OCI-M1 (cell line): Measurements from ENCODE around the gene LHX3.
A peak's percentile ranks its signal among the peaks of the same experiment; 100 is the strongest.

Source experiments
- DNase-seq: peaks from one replicate; lab custom pipeline; 2025; lab: John Stamatoyannopoulos, UW

LHX3 gene

DNA sequence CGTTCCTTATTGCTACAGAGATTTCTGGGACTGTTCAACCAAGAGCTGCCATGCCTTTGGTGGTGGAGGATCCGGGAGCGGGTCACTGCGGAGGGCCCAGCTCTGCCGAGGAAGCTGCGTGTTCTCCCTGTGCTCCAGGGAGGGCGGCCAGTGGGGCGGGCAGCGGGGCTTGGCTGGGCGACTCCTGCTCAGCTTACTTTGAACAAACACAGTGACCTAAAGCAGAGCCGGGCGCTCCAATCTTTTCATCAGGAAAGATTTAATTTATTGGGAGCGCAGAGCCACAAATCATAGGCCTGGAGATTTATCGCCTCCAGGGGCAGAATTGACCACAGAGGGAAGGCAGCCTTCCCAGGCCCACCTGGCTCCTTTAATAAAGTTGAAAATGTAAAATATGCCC is 27.7 kb downstream of the LHX3 start:
- DNase-seq = no peak

DNA sequence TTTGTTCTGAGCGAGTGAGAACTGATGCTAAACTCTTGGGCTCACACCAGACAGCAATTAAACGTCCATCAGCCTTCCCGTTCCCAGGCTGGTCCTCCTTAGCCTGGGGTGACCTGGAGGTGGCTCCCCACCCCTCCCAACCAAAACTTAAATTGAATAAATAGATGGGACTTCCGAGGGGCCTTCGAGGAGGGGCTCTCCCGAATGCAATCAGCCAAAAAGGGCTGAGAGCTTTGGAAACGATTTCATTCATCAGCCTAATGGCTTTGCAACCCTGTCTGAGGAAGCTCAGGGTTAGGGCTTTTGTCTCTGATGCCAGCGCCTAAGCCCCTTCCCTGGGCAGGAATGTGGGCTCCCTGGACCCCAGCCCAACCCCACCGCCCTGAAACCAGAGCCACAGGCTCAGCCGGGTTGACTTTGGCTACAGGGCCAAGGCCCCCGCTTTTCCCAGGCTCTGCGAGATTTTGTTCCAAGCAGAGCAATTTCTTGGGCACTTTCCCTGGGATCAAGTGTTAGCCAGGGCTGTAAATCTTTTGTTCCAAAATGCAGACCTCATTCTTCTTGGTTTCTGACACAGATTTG is 29.2 kb downstream of the LHX3 start:
- DNase-seq = no peak

DNA sequence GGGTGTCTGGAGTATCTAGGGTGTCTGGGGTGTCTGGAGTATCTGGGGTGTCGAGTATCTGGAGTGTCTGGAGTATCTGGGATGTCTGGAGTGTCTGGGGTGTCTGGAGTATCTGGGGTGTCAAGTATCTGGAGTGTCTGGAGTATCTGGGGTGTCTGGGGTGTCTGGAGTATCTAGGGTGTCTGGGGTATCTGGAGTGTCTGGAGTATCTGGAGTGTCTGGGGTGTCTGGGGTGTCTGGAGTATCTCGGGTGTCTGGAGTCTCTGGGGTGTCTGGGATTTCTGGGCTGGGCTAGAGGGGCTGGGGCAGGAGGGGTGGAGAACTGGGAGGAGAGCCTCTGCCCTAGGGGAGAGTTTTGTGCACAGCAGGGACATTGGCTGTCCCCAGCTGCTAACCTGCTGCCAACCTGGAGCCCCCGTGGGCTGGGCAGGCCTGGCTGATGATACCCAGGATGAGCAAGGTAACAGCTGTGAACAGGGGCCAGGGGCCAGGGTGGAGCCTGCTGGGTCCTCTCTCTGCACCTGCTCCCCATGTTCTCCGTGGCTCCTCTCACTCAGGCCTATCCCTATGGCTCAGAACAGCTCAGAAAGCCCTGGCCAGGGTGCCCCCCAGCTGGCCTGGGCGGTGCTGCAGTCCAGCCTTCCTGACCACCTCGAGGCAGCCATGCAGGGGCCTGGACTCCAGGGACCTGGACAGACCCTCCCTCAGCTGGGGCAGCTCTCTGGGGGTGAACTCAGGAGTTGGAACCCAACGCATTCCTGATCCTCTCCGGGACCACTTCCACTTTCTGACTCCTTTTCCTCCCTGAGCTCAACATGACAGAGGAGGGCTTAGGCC is 29.9 kb downstream of the LHX3 start:
- no peak for DNase-seq

DNA sequence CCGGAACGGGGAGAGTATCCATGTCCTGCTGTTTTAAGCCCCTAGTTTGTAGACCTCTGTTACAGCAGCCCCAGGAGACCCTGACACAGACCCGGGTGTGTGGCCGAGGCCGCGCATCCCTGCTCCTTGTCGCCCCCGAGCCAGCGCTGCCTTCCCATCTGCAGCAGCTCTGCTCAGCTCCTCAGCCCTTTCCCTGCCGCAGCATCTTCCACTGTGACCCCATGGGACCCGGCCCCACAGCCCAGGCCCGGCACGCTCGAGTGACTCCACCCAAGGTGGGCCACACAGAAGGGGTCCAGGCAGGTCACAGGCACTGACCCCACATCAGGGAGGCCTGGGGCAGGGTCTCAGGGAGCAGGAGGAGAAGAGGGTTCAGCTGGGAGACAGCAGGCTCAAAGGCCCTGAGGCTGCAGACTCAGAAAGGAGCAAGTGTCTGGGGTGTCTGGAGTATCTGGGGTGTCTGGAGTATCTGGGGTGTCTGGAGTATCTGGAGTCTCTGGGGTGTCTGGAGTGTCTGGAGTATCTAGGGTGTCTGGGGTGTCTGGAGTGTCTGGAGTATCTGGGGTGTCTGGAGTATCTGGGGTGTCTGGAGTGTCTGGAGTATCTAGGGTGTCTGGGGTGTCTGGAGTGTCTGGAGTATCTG is 31.2 kb downstream of the LHX3 start:
- no peak for DNase-seq

DNA sequence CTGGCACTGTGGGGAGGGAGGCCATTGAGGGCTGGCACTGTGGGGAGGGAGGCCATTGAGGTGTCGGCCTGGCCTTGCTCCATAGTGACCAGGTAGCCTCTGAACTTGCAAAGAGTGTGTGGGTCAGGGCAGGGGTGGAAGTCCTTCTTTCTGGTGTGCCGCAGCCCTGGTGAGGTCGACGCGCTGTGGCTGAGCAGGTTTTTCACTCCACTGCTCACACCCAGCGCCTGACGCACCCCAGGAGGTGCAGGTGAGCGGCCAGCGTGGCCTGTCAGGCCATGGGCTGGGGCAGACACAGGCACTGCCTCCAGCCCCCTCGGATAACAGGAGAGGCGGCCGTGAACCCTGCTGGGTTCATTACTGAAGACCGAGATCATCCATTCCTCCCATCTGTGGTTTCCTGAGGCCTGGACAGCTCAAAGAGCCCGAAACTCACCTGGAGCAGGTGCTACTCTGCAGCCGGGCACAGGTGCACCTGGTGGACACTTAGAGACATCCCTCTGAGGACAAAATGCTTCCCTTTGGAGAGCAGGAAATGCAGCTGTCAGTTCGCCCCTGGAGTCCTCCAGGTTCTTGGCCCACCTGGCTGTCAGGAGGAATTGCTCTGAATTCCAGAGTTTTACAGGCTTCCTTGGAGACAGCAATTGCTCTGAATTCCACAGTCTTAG is 32.4 kb downstream of the LHX3 start:
- DNase-seq = no peak

DNA sequence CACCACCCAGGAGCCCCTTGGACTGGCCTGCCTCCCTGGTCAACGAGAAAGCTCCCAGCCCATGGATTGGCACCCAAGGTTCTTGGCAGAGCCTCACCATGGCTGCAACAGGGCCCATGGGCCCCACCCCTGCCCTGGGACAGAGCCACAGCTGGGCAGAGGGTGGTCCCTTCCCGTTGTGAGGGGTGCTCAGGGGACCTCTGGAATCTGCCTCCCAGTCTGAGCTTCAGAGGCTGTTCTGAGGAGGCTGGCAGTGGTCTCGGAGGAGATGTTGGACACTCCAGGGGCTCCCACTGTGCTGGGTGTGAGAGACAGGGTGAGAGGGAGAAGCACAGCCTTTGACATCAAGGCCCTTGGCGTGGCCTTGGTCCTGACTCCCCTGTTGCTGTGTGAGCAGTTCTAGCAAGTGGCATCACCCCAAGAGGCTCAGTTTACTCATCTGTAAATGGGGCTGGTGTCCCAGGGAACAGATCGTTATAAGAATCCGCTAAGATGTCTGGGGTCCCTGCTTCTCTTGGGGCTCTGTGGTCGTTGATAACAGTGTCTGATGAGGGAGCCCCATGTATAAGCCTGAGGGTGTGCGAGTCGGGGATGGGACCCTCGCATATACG is 33.0 kb downstream of the LHX3 start:
- DNase-seq = no peak

DNA sequence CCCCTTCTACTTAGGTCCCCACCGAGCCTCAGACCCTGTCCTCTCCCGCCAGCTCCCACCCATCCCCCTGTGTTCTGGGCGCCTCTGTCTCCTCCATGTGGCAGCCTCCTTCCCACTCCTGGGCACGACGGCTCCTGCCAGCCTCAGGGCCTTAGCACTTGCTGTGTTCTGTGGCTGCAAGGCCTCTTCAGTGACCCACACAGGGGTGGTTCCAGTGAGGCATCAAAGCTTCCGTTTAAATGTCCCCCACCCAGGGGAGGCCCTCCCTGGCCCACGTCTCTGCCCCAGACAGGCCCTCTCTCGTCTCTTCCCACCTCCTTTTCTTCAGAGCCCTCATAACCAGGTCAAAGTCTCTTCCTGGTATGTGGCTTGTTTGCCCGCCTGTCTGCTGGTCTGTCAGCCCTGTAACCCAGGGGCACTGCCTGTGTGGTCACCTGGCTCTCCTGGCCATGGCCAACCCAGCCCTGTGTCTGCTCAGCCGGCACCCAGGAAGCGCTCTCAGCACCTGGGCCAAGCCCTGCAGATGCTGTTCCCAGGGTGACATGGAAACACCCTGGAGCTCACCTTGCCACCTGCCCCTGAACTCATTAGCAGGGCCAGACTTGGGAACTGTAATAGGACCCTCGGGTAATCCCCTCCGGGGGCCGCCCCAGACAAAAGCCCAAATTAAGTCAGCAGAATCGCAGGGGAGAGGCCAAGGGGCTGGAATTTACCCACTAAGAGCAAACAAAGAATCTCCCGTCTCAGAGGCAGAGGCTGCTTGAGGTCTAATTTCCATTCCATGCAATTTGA is 33.7 kb downstream of the LHX3 start:
- DNase-seq = no peak

DNA sequence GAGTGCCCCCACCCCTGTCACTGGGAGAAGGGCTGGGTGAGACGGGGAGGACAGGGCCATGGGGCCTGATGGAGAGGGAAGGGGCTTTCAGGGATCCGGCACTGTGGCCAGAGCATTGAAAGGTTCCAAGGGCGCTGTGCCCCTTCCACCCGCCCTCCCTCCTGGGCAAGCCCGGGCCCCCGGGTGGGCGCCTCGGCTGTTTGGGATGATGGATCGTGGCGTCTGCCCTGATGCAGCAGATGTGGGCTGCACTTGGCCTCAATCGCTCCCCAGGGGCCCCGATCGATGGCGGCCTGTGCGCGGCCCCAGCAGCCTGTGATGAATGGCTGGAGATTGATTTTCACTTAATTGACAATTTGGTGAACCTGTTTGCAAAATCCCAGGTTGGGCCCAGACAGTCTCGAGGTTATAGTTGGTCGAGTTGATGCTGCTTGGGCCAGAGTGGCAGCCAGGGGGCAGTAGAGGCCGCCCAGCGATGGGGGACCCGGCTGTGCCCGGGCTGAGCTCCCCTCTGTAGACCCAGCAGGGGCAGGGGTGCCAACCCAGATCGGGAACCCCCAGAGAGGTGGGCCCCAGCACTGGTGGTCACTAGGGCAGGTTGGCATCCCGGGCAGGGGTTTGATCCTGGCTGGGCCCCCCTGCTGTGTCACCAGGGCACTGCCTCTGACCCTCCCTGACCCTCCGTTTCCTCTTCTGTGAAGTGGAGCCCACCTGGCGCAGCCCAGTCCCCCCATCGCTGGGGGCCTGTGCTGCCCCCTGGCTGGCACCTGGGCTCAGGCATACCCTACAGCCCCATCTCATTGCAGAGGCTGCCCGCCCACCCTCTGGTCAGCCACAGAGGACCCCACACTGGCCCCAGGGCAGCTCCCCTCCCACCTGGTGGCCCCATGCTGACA is 34.7 kb downstream of the LHX3 start:
- DNase-seq = peak; percentile 46

DNA sequence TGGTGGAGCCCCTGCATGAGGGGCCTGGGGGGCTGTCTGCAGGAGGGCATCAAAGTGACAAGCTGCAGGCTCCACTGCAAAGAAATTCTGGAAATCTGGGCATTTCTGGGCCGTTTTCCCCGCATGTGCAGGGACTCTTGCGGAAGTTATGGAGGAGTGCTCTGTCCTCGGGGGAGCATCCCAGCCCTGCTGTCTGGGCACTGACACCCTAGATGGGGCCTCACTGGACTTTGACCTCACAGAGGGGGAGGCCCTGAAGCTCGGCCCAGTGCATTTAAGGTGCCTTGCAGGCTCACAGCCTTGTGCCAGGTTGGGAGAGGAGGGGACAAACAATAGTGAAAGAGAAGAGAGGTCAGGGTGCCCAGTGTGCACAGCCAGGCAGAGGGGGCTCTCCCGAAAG is 35.4 kb downstream of the LHX3 start:
- DNase-seq = no peak

DNA sequence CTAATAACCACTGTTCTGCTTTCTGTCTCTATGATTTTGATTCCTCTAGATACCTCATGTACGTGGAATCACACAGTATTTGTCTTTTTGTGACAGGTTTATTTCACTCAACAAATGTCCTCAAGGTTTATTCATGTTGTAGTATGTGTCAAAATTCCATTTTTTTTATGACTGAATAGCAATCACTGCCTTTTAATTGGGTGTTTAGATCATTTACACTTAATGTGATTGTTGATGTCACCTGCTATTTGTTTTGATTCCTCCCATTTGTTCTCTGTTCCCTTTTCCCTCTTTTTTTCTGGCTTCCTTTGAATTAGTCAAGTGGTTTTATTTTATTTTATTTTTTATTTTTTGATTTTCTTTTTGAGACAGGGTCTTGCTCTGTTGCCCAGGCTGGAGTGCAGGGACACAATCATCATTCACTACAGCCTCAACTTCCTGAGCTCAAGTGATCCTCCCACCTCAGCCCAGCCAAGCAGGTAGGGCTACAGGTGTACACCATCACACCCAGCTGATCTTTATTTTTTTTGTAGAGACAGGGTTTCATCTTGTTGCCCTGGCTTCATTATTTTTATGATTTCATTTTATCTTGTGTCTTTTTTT is 41.6 kb downstream of the LHX3 start:
- DNase-seq = no peak

DNA sequence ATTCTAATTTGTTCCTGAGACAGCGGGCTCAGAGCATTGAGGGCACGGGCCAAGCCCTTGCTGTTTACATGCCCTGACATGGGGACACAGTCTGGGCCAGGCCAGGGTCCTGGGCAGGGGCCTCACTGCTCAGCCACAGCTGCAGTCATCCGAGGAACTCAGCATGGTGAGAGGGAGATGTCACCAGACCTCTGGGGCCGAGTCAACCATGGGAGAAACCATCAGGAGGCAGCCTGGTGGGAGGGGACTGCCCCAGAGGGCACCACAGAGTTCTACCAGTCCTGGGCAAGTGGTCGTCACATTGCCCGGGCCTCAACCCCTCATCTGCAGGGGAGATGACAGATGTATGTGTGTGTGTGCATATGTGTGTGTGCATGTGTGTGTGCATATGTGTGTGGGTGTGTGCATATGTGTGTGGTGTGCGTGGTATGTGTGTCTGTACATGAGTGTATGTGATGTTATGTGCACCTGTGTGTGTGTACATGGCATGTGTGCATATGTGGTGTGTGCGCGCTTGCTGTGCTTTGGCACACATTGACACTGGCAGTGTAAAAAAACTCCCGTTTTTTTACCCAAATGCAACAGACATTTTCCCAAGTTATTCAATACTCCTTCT is 43.8 kb downstream of the LHX3 start:
- no peak for DNase-seq

DNA sequence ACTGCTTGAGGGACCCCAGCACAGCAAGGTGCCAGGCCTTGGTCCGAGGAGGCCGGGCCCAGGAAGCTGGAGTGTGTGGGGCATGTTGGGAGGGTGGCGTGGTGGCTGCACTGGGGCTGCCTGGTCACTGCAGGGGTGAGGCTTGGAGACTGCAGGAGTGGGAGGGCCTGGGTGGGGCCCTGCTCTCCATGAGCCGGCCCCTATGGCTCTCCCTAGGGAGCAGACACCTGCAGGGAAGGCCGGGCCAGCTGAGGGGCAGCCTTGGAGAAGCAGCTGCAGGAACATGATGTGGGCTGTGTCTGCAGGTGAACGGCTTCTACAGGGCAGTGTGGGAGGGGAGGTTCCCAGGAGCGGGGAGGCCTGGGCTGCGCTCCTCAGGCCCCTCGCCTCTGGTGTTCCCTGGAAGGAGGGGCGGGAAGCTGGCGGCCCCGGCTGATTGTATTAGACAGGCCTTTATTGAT is 44.5 kb downstream of the LHX3 start:
- no peak for DNase-seq

DNA sequence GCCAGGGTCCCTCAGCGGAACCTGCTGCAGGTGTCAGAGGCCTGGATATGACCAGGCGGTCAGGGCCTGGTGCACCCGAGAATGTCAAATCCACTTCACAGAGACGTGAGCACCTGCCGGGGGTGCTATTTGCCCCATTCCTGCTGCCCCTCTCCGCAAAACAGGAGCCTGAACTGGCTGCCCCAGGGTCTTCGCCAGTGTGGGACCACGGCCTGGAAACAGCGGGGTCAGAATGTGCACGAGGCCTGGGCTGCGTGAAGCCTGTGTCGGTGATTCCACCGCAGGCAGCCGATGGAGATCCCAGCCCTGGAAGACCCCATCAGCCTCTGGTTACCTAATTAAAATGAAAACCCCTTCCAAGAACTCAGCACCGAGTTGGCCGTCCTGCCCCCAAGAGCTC is 45.1 kb downstream of the LHX3 start:
- DNase-seq = no peak

DNA sequence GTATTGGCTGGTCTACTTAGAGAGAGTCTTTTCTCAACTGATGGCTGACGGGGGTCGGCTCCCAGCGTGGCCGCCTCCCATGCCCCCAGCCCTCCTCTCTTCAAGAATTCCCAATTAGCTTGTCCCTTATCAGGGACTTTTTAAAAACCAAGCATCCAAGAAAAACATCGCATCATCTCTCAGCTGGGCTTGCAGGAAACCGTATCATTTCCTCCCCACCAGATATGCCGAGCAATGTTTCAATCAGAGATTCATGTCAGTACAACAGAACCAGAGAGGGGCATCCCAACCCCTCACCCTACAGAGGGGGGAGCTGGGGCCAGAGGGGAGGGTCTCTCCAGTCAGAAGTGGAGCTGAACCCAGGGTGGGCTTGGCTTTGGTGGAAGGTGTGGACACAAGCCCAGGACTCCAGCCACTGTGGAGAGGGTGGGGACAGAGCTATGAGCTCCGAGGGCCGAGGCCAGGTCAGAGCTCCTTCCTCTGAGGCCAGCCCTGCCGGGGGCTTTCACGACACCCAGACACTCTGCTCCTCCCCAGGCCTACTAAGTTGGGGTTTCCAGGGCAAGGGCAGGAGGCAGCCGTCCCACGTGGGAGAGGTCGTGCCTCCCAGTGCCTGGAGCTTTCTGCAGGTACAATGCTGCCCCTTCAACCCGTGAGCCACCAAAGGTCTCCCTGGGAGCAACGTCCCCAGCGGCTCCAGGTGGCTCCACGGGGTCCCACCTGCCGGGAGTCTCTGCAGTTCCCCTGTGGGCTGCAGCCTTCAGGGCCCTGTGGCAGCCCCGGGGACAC is 47.3 kb downstream of the LHX3 start:
- DNase-seq = no peak

DNA sequence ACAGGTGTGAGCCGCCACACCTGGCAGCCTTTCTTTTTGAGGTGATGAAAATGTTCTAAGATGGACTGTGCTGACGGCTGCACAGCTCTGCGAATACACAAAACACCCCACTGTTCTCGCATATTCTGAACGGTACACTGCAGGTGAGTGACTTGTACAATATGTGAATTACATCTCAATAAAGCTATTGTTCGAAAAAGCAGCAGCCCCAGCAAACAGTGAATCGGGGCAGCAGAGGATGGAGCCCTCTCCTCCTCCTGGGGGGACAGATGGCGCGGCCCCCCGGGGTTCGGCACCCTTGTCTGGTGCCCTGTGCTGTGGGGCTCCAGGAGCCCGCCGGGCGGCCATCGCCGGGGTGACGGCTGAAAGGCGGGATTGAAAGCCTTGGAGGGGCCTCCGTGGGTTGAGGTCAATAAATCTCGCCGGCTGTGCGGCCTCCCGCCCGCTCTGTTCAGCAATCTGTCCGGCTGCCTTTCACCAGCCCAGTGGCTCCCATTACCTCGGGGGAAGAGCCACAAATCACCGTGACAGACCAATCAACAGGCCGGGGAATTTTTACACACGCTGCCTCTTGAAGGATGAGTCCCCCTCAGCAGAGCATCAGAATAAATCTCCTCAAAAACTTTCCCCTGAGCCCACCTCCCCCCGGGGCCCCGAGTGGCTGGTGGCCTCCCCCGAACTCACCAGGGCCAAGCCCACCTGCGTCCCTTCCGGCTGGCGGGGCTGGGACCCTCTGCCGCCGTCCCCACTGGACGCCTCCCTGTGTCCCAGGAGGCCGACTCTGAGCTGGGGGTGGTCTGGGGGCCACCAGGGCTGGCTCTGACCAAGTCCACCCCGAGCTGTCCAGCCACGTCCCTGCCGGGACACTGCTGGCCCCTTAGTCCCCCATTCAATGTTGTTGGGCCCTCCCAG is 48.5 kb downstream of the LHX3 start:
- no peak for DNase-seq

DNA sequence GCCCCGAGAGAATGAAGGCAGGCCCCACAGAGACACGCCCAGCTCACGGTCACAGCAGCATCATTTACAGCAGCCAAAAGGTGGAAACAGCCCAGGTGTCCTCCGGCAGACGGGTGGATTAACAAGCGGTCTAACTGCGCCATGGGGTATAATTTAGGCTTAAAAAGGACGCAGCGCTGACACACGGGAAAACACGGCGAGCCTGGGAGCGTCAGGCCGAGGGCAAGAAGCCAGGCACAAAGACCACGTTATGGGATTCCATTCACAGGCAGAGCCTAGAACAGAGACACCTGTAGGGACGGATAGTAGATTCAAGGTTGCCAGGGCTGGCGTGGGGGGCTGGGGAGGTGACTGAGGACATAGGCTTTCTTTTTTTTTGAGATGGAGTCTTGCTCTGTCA is 49.4 kb downstream of the LHX3 start:
- DNase-seq = no peak

DNA sequence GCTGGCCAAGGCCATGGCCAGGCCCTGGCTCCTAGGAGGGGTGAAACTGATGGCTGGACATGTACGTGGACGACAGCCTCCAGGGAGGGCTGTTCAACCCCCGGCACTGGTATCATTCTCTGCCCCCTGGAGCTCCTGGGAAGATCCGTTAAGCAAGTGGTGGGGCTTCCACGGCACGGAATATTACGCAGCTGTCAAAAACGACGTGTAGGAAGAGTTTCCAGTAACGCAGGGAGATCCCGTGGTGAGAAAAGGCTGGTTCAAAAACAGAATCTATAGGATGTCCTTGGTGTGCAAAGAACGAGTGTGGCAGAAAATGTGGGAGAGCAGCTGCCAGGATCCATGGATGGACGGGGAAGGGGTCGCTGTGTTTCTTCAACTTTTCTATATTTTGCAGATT is 50.0 kb downstream of the LHX3 start:
- DNase-seq = no peak
